SU-DHL-6 (cell line): ENCODE data around the gene LTBP2.

ENCODE experiments used
- H2AFZ ChIP-seq: fragments of 200-600 bp; sonication (generic); 2 replicates; pipeline ENCODE4 v1.6.1; 2014; ENCODE audit warnings: low read depth, mild to moderate bottlenecking, moderate library complexity, mixed read lengths, antibody characterized with exemption, low read length; ENCODE audit not compliant: severe bottlenecking
- H3F3A ChIP-seq: fragments of 200-600 bp; shearing (Covaris generic); 2 replicates; pipeline ENCODE4 v1.6.0; 2016; ENCODE audit warnings: antibody characterized with exemption, mild to moderate bottlenecking; ENCODE audit not compliant: insufficient read depth
- H3K27ac ChIP-seq: fragments of 200-600 bp; sonication (generic); 2 replicates; pipeline ENCODE4 v1.5.1; 2016; ENCODE audit warnings: low read depth, mild to moderate bottlenecking, low read length, moderate library complexity, mixed read lengths
- H3K27me3 ChIP-seq: fragments of 200-600 bp; sonication (generic), shearing (Covaris generic); 2 replicates; pipeline ENCODE4 v1.6.0; 2014; ENCODE audit warnings: mild to moderate bottlenecking, low read length
- H3K36me3 ChIP-seq: fragments of 200-600 bp; sonication (generic); 2 replicates; pipeline ENCODE4 v1.6.1; 2014; ENCODE audit warnings: mild to moderate bottlenecking, low read length, mixed read lengths
- H3K4me2 ChIP-seq: fragments of 300-600, 200-600 bp; shearing (Covaris generic), sonication (generic); 2 replicates; pipeline ENCODE4 v1.6.0; 2014; ENCODE audit warnings: low read length, low read depth, mild to moderate bottlenecking; ENCODE audit not compliant: poor library complexity, severe bottlenecking
- H3K4me3 ChIP-seq: fragments of 200-600 bp; sonication (generic); 2 replicates; pipeline ENCODE4 v1.5.1; 2014; ENCODE audit warnings: antibody characterized with exemption, low read length, mild to moderate bottlenecking, mixed read lengths; ENCODE audit not compliant: insufficient read depth, poor library complexity, severe bottlenecking
- H3K79me2 ChIP-seq: fragments of 200-600 bp; sonication (generic); 2 replicates; pipeline ENCODE4 v1.6.1; 2014; ENCODE audit warnings: mild to moderate bottlenecking, low read length, moderate library complexity; ENCODE audit not compliant: insufficient read depth
- H3K9ac ChIP-seq: fragments of 200-600 bp; sonication (generic); 2 replicates; pipeline ENCODE4 v1.7.0; 2014; ENCODE audit warnings: mild to moderate bottlenecking, low read length
- H3K9me2 ChIP-seq: fragments of 200-600 bp; sonication (generic); replicated peaks from 2 replicates; pipeline ENCODE4 v1.6.1; 2014; ENCODE audit warnings: low read length; ENCODE audit not compliant: insufficient read depth
- H3K9me3 ChIP-seq: fragments of 200-600 bp; sonication (generic); 2 replicates; pipeline ENCODE4 v1.6.1; 2014; ENCODE audit warnings: low read length, mixed read lengths; ENCODE audit not compliant: insufficient read depth
- H4K20me1 ChIP-seq: fragments of 200-600 bp; sonication (generic); 2 replicates; pipeline ENCODE4 v1.6.1; 2014; ENCODE audit warnings: low read depth, mild to moderate bottlenecking, antibody characterized with exemption, low read length, moderate library complexity, mixed read lengths
- CTCF ChIP-seq: fragments of 200-600 bp; sonication (generic); IDR thresholded peaks from one replicate; pipeline ENCODE4 v1.5.1; 2017; ENCODE audit warnings: antibody characterized with exemption, mild to moderate bottlenecking, low read length, moderate library complexity; ENCODE audit not compliant: insufficient read depth, poor library complexity, severe bottlenecking
- EZH2phosphoT487 ChIP-seq: fragments of 200-600 bp; sonication (generic), shearing (Covaris generic); conservative IDR thresholded peaks from 2 replicates; pipeline ENCODE4 v1.6.1; 2018; ENCODE audit warnings: mild to moderate bottlenecking, antibody characterized with exemption, low read length, moderate library complexity, mixed read lengths

LTBP2 gene

DNA sequence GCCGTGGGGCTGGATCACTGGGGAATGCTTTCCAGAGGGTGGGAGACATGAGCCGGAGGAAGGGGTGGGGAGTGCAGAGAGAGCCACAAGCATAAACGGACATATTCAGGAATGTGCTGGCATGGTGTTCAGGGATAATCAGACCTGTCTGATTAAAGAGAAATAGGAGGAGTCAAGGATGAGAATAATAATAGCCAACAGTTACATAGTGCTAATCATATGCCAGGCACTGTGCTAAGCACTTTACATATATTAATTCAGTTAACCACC, 43.7 kb downstream of the LTBP2 start:
- H3K9me2 ChIP-seq = no peaks in the 10 kb centered on the region
- H3K4me2 ChIP-seq = no peak overlapping the region
- H3K4me3 ChIP-seq = no peak overlapping the region
- no peaks in the 10 kb centered on the region for H4K20me1 ChIP-seq
- no peaks in the 10 kb centered on the region for H3K36me3 ChIP-seq
- no peaks in the 10 kb centered on the region for H3F3A ChIP-seq
- H3K9me3 ChIP-seq = no peaks in the 10 kb centered on the region
- H2AFZ ChIP-seq = no peak overlapping the region
- no peak overlapping the region for H3K9ac ChIP-seq
- no peaks in the 10 kb centered on the region for H3K27me3 ChIP-seq
- no peak for TF ChIP-seq EZH2phosphoT487
- no peak for TF ChIP-seq CTCF
- no peaks in the 10 kb centered on the region for H3K79me2 ChIP-seq
- no peak overlapping the region for H3K27ac ChIP-seq

GRCh38 chr14:74567646-74568379, 44.2 kb downstream of the LTBP2 start:
- Histone ChIP-seq H3K27me3 (no peaks in the 10 kb centered on the region), H3K4me3 (no peak overlapping the region), H3K9me2 (no peaks in the 10 kb centered on the region), H3F3A (no peaks in the 10 kb centered on the region), H3K79me2 (no peaks in the 10 kb centered on the region), H4K20me1 (no peaks in the 10 kb centered on the region), H3K27ac (no peak overlapping the region), H3K9me3 (no peaks in the 10 kb centered on the region), H2AFZ (no peak overlapping the region), H3K36me3 (no peaks in the 10 kb centered on the region), H3K4me2 (no peak overlapping the region), H3K9ac (no peak overlapping the region)
- TF ChIP-seq EZH2phosphoT487 (no peak), CTCF (no peak)

DNA sequence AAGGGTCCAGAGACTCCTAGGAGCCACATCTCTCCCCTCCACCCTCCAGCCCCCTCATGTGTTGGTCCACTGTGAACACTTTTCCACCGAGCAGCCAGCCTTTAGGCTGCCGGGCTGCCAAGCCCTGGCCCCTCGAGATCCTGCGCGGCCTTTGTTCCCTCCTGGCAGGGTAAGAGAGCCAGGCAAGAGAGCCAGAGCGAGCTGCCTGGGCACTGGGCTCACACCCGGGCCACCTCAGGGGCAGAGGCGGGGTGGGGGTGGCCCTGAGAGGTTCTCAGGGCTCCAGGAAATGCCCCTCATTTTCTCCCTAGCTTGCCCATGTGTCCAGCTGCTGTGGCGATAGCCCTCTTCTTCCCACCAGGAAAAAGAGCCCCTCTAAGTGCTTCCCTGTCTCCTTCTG, 44.8 kb downstream of the LTBP2 start:
- Histone ChIP-seq H3F3A (no peaks in the 10 kb centered on the region), H3K4me2 (no peak overlapping the region), H3K9me2 (no peaks in the 10 kb centered on the region), H3K27ac (no peak overlapping the region), H3K9ac (no peak overlapping the region), H3K27me3 (no peaks in the 10 kb centered on the region), H2AFZ (no peak overlapping the region), H3K79me2 (no peaks in the 10 kb centered on the region), H3K9me3 (no peaks in the 10 kb centered on the region), H4K20me1 (no peaks in the 10 kb centered on the region), H3K4me3 (no peak overlapping the region), H3K36me3 (no peaks in the 10 kb centered on the region)
- TF ChIP-seq EZH2phosphoT487 (no peak), CTCF (no peak)
